Osteoblast (primary cell): ENCODE data around the gene SOS1. TPM values are rescaled to one million over a fixed set of nuclear protein-coding genes. Genes with fewer than 3 reads are reported as not detected.

Experiments used
- DNase-seq: peaks from one replicate; pipeline ENCODE4 v3.0.0; 2011; ENCODE audit warnings: low spot score, mixed read lengths; ENCODE audit not compliant: insufficient read length; ENCODE audit errors: missing footprints
- H2AFZ ChIP-seq: 2 replicates; pipeline ENCODE4 v1.6.0; 2011; ENCODE audit warnings: mild to moderate bottlenecking, low read length
- H3K27ac ChIP-seq: 2 replicates; pipeline ENCODE4 v1.5.1; 2011; ENCODE audit warnings: mild to moderate bottlenecking, low read depth, low read length, moderate library complexity
- H3K27me3 ChIP-seq: 2 replicates; pipeline ENCODE4 v1.6.0; 2012; ENCODE audit warnings: mild to moderate bottlenecking, control low read depth, inconsistent platforms, low read length, moderate library complexity; ENCODE audit not compliant: insufficient read depth
- H3K36me3 ChIP-seq: 2 replicates; pipeline ENCODE4 v1.5.1; 2011; ENCODE audit warnings: mild to moderate bottlenecking, low read length, control low read depth, moderate library complexity; ENCODE audit not compliant: insufficient read depth
- H3K4me1 ChIP-seq: 2 replicates; pipeline ENCODE4 v1.5.1; 2011; ENCODE audit warnings: mild to moderate bottlenecking, low read length, control low read depth, moderate library complexity; ENCODE audit not compliant: insufficient read depth
- H3K4me2 ChIP-seq: 2 replicates; pipeline ENCODE4 v1.6.0; 2011; ENCODE audit warnings: mild to moderate bottlenecking, low read length; ENCODE audit not compliant: insufficient read depth
- H3K4me3 ChIP-seq: fragments of 200-600 bp; sonication (generic); 3 replicates; pipeline ENCODE4 v1.5.1; 2012; ENCODE audit warnings: mild to moderate bottlenecking, low read length, inconsistent platforms; ENCODE audit not compliant: insufficient read depth
- H3K79me2 ChIP-seq: 2 replicates; pipeline ENCODE4 v1.6.0; 2012; ENCODE audit warnings: mild to moderate bottlenecking, low read length, control low read depth, inconsistent platforms; ENCODE audit not compliant: insufficient read depth
- H3K9me3 ChIP-seq: 2 replicates; pipeline ENCODE4 v1.5.1; 2011; ENCODE audit warnings: low read depth, low read length, control low read depth
- H4K20me1 ChIP-seq: 2 replicates; pipeline ENCODE4 v1.6.0; 2012; ENCODE audit warnings: mild to moderate bottlenecking, low read length, control low read depth; ENCODE audit not compliant: insufficient read depth
- total RNA-seq: library from RNA; depleted of rRNA; stranded (reverse); fragments of >200 nt; gene quantifications from 2 replicates; pipeline ENCODE4 v1.2.3, GENCODE V29; 2012
- TF ChIP-seq, protein P1 (sequence below): IDR thresholded peaks from 2 replicates; pipeline ENCODE4 v1.5.1; 2011; ENCODE audit warnings: mild to moderate bottlenecking, low read depth, low read length, moderate library complexity; ENCODE audit errors: extremely low read depth

The SOS1 gene
- total RNA-seq, 1 donor, result 28.6 TPM

GRCh38 chr2:38951766-38952165 is 169.1 kb downstream of the SOS1 start:
- no peaks in the 10 kb centered on the region for H3K9me3 ChIP-seq

GRCh38 chr2:38948995-38949394 is 171.9 kb downstream of the SOS1 start:
- Histone ChIP-seq H3K36me3 (no peaks in the 10 kb centered on the region), H3K4me2 (no peak overlapping the region), H4K20me1 (no peaks in the 10 kb centered on the region), H2AFZ (no peak overlapping the region), H3K27ac (no peak overlapping the region), H3K4me3 (no peak overlapping the region), H3K79me2 (no peaks in the 10 kb centered on the region), H3K27me3 (peaks cover 4% of the 10 kb centered on the region), H3K9me3 (no peaks in the 10 kb centered on the region), H3K4me1 (no peaks in the 10 kb centered on the region)
- TF ChIP-seq, protein P1, sequence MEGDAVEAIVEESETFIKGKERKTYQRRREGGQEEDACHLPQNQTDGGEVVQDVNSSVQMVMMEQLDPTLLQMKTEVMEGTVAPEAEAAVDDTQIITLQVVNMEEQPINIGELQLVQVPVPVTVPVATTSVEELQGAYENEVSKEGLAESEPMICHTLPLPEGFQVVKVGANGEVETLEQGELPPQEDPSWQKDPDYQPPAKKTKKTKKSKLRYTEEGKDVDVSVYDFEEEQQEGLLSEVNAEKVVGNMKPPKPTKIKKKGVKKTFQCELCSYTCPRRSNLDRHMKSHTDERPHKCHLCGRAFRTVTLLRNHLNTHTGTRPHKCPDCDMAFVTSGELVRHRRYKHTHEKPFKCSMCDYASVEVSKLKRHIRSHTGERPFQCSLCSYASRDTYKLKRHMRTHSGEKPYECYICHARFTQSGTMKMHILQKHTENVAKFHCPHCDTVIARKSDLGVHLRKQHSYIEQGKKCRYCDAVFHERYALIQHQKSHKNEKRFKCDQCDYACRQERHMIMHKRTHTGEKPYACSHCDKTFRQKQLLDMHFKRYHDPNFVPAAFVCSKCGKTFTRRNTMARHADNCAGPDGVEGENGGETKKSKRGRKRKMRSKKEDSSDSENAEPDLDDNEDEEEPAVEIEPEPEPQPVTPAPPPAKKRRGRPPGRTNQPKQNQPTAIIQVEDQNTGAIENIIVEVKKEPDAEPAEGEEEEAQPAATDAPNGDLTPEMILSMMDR, result no peak
- DNase-seq, result no peak

More at GRCh38 chr2:38951766-38952165, 169.1 kb downstream of the SOS1 start:
- DNase-seq, result no peak
- Histone ChIP-seq H3K27ac (no peak overlapping the region), H3K27me3 (peaks cover 4% of the 10 kb centered on the region), H3K4me3 (no peak overlapping the region), H4K20me1 (no peaks in the 10 kb centered on the region), H2AFZ (no peak overlapping the region), H3K4me2 (no peak overlapping the region), H3K79me2 (no peaks in the 10 kb centered on the region), H3K4me1 (no peaks in the 10 kb centered on the region), H3K36me3 (no peaks in the 10 kb centered on the region)
- TF ChIP-seq, protein P1, result no peak

- Histone ChIP-seq H3K4me3 (no peak overlapping the region), H3K4me2 (no peak overlapping the region), H3K79me2 (no peaks in the 10 kb centered on the region), H2AFZ (no peak overlapping the region), H3K27ac (no peak overlapping the region), H3K9me3 (no peaks in the 10 kb centered on the region), H3K27me3 (peaks cover 4% of the 10 kb centered on the region), H3K36me3 (no peaks in the 10 kb centered on the region), H3K4me1 (no peaks in the 10 kb centered on the region), H4K20me1 (no peaks in the 10 kb centered on the region)
- DNase-seq, result no peak
- TF ChIP-seq, protein P1, result no peak
Measured at GRCh38 chr2:38948387-38948882, 172.4 kb downstream of the SOS1 start.

- H3K4me3 ChIP-seq, result no peak overlapping the region
- no peaks in the 10 kb centered on the region for H3K79me2 ChIP-seq
- H3K4me1 ChIP-seq, result no peaks in the 10 kb centered on the region
- no peak overlapping the region for H2AFZ ChIP-seq
- no peak overlapping the region for H3K4me2 ChIP-seq
- no peaks in the 10 kb centered on the region for H3K9me3 ChIP-seq
- H3K27ac ChIP-seq, result no peak overlapping the region
- H3K27me3 ChIP-seq, result peaks cover 4% of the 10 kb centered on the region
- no peaks in the 10 kb centered on the region for H3K36me3 ChIP-seq
- no peak for DNase-seq
- no peaks in the 10 kb centered on the region for H4K20me1 ChIP-seq
- TF ChIP-seq, protein P1, result peak; percentile 69
Measured at GRCh38 chr2:38947241-38948239, 173.3 kb downstream of the SOS1 start.
